ENCODE results near the gene LYRM4.

Gene LYRM4

DNA sequence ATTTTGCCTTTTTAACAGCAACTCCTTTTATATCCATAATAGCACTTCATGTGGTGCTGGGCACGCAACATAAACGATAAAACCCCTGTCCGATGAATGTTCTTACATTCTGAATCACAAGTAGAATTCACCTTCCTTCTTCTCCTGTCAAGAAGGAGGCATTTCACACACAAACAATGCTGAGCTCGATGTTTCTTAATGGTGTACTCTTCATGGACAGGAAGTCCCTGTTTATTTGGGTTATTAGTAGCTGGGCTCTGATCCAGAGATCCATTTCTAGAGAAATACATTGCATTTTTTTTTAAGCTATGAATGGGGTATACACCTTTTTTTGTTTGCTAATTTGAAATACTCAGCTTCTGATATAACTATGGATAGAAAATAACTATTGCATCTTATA lies 93.2 kb downstream of the LYRM4 start:
- no peak for DNase-seq

DNA sequence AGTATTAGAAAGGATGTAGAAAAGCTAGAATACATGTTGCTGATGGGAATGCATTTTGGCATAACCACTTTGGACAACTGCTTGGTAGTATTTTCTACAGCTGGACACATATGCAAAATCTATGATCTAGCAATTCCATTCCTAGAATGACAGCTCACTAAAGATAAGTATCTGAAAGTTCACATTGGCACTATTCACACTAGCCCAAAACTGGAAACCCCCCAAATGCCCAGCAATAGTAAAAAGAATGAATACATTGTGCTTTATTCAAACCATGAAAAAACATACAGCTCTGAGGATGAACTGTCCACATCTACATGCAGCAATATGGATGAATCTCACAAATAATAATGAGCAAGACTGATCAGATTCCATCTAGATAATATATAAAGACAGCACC lies 96.7 kb downstream of the LYRM4 start:
- DNase-seq, result no peak

GRCh38 chr6:5163247-5163646 lies 97.5 kb downstream of the LYRM4 start:
- DNase-seq, result no peak

DNA sequence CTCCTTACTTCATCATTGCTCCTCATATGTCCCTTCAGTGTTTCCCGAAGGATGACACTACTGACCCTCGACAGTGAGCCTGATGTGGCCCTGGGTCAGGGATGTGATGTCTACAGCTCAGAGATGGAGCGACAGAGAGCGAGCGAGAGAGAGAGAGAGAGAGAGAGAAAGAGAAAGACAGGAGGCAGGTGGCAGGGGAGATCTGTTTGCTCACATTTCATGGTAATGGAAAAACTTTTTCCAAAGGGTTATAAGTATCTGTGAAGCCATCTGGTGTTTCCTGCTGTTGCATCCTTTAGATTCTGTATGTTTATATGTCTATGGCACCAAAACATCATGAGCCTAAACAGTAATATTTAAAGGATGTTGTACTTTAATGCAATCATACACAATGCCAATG lies 98.4 kb downstream of the LYRM4 start:
- no peak for DNase-seq

GRCh38 chr6:5160206-5160605 lies 100.5 kb downstream of the LYRM4 start:
- no peak for DNase-seq

GRCh38 chr6:5159162-5159561 lies 101.6 kb downstream of the LYRM4 start:
- DNase-seq, result no peak

DNA sequence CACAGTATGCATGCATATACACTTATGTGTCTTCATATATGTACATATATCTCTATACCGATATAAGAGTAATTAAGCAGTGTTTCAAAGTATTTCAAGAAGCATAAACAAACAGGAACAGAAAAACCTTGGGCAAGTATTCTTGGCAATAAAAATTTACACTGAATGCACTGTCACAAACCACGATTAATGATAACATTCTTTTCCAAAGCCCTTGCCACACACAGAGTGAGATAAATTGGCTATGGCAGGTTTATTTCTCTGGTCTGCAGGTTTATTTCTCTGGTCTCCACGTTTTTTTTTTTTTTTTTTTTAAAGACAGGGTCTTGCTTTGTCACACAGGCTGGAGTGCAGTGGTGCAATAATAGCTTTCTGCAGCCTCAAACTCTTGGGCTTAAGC lies 102.6 kb downstream of the LYRM4 start:
- no peak for DNase-seq

- DNase-seq, result no peak
Measured at GRCh38 chr6:5157621-5158138, 103.1 kb downstream of the LYRM4 start.

- DNase-seq, result no peak
Measured at GRCh38 chr6:5156627-5157026, 104.1 kb downstream of the LYRM4 start.

DNA sequence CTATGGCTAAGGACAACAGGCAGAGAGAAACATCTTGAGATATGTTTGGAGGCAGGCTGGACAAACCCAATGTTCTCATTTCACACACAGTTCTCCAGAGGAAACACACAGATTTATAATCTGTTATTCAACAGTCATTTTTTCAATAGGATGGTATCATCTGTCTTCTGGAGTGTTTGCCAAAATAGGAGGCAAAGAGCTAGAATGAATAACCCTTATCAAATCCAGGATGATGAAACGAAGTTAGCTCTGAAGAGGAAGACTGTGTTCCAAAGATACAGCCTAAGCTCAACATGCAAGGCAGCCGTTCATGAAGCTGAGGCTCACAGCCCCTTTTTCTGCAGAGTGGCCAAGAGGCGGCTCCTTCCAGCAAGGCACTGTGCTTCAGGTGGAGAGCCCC lies 104.8 kb downstream of the LYRM4 start:
- no peak for DNase-seq

- no peak for DNase-seq
Measured at GRCh38 chr6:5153186-5153585, 107.6 kb downstream of the LYRM4 start.

DNA sequence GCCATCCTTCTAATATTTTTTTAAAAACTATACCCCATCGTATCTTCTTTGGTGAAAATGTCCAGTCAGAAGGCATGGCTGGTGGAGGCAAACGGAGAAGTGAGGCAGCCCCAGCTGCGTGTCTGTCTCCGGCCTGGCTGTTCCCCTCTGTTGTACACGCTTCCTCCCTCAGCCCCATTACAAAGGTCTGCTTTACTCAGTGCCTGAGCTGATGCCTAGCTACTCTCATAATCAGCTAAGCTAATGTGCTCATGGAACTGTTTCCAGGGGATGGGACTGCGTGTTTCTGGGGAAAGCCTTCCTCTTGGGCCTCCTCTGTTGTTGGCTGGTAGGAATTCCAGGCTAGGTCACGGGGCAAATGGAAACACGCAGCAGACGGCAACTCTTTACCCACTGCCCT lies 108.3 kb downstream of the LYRM4 start:
- no peak for DNase-seq

DNA sequence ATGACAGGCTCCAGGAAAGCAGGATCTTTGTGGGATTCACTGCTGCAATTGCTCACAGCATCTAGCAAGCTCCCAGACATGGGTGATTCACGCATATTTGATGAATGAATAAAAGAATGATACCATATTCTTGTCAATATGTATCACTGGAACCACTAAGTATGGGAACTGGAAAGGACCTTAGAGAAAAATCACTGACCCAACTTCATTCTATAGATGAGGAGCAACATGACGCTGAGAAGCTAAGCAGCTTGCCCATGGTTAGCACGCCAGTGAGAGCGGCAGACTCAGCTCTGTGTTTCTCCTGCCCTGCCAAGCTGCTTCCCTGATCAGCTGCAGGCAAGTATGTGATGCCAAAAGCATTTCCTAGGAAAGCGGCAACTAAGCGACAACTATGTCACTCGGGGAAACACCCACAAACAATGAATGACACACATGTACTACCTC lies 108.8 kb downstream of the LYRM4 start:
- DNase-seq, result no peak

GRCh38 chr6:5151360-5151954 lies 109.3 kb downstream of the LYRM4 start:
- DNase-seq, result no peak

DNA sequence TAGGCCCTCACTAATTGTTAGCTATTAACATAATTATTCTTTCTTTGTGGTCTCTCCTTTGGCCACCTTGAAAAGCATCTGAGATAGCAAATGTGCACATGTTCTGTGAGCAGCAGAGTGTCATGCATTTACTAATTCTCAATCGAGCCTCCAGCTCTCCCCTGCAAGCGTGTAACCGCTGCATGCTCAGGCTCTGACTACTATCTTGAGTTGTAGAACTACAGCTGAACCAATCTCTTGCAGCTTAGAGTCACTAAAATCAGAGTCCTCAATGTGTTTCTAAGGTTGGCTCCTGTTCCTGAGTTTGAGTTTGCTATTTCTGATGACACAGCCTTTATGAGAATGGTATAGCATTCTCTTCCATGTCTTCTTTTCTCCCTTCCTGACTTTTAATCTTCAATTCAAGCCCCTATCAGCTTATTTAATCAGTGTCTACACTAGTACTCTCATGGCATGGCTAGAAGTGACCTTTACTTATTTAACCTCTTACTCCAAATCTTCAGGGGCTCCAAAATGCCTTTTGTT lies 110.1 kb downstream of the LYRM4 start:
- no peak for DNase-seq

GRCh38 chr6:5149891-5150290 lies 110.9 kb downstream of the LYRM4 start:
- no peak for DNase-seq

DNA sequence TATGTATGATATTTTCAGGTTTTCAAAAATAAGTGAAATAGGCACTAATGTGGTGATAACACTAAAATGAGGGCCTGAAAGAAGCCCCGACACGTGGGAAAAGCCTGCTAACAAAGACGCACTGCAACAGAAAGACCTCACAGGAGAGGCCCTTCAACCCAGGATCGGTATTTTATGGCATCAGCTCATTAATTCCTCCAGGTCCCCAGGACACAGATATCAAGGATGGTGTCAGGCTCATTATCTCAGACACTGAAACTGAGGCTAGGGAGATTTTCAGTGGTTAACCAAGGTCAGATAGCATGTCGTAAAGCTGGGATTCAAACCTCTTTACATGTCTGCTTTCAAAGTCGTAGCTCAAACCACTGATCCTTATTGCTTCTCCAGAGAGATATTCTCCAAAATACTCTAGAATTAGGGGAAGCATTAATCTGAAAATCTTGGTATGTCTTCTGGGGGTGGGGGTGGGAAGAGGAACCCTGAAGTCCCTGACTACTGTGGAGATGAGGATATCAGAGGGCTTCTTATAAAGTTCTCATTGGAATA lies 111.5 kb downstream of the LYRM4 start:
- DNase-seq, result no peak

DNA sequence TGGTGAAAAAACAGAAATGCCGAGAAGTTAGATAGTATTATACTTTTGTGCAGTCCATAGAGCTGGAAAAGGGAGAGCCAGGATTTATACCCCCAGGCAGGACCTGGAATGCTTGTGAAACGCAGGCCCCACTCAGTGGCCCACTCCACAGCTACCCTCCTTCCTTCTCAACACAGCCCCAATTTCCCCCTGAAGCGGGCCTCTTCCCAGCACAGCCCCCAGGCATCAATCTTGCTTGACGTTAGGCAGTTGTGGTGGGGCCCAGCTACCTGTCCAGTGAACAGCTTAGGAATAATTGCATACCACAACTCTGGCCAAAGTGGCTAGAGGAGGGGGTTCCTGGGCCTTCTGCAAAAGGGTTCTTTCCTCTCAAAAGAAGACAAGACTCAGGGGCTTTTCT lies 114.4 kb downstream of the LYRM4 start:
- no peak for DNase-seq

- peak; percentile 78 for DNase-seq
Measured at GRCh38 chr6:5143634-5144311, 117.0 kb downstream of the LYRM4 start.

DNA sequence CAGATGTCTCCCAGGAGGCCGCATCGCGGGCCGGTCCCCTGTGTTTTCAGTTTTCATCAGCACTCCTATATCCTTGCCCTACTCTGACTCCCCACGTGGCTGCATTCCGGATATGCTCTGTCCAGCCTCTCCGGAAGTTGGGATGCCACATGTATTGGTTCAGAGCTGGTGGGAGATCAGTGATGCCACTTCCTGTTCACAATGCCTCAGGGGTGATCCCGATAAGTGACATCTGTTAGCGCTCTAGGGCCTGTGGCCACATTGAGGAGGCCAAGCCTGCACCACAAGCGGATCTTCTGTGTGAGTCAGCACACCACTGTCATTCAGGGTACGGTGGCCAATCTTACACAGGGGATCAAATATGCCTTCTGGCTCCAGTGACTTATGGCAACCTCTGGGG lies 117.8 kb downstream of the LYRM4 start:
- no peak for DNase-seq

DNA sequence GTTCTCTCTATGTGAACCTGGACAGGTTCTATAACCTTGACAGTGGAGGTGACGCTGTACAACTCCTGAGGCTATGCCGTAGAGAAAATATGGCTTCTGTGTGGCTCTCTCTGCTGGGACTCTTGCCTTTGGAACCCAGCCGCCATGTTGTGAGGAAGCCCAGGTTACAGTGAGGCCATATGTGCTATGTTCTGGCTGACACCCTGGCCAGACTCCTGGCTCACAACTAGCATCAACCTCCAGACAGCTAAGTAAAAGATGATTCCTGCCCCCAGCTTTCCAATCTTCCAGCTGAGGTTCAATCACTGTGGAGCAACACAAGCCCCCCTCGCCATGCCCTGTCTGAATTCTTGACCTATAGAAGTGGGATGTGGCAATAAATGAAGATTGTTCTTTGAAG lies 118.6 kb downstream of the LYRM4 start:
- no peak for DNase-seq

- DNase-seq, result no peak
Measured at GRCh38 chr6:5141046-5141445, 119.7 kb downstream of the LYRM4 start.

DNA sequence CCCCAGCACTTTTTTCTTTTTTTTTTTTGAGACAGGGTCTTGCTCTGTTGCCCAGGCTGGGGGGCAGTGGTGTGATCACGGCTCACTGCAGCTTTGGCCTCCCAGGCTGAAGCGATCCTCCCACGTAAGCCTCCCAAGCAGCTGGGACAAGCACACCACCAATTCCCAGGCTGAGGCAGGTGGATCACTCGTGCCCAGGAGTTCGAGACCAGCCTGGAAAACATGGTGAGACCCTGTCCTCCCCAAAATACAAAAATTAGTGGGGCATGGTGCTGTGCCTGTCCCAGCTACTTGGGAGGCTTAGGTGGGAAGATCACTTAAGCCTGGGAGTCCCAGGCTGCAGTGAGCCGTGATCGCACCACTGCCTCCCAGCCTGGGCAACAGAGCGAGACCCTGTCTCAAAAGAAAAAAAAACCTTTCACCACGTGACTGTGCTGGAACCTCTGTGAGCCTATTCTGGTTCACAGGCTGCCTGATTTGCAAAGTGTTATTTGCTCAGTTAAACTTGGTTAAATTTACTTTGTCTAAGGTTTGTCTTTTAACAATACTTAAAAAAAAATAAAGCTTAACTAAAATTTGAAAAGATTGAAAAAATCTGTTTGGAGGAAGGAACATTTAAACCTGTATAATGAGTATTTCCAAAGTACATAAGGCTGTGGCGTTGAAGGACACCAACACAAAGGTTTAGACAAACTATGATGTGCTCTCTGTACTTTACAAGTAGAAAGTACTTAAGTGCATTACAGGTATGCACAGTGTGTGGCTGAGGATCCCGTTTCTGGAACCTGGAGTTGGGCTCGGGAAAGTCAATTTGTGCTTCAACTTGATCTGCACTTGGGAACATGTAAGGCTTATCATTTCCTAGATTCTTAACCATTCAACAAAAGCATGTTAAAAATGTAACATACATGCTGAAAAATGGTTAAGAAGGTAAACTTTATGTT lies 120.7 kb downstream of the LYRM4 start:
- DNase-seq, result no peak
